Stomach smooth muscle (tissue), 2 donors: Measurements from ENCODE around the gene MYH6.

Source experiments
- H3K27ac ChIP-seq: one replicate; pipeline ENCODE4 v1.7.0; 2013; ENCODE audit warnings: mild to moderate bottlenecking, low read length, inconsistent platforms
- H3K27me3 ChIP-seq, 2 donors: one replicate each; pipeline ENCODE4 v1.7.0; 2013; ENCODE audit warnings: low read length in 2 of 2; ENCODE audit not compliant: insufficient read depth in 2 of 2, control insufficient read depth in 1 of 2
- H3K36me3 ChIP-seq, 2 donors: one replicate each; pipeline ENCODE4 v1.7.0; 2013; ENCODE audit warnings: low read length in 2 of 2; ENCODE audit not compliant: control insufficient read depth in 2 of 2, insufficient read depth in 2 of 2
- H3K4me1 ChIP-seq: one replicate; pipeline ENCODE4 v1.7.0; 2013; ENCODE audit warnings: low read length; ENCODE audit not compliant: control insufficient read depth, insufficient read depth
- H3K4me3 ChIP-seq, 2 donors: one replicate each; pipeline ENCODE4 v1.7.0; 2013; ENCODE audit warnings: low read length in 2 of 2
- H3K9ac ChIP-seq, 2 donors: one replicate each; pipeline ENCODE4 v1.7.0; 2013; ENCODE audit warnings: low read length in 2 of 2, mild to moderate bottlenecking in 1 of 2
- H3K9me3 ChIP-seq, 2 donors: one replicate each; pipeline ENCODE4 v1.7.0; 2013; ENCODE audit warnings: low read length in 2 of 2; ENCODE audit not compliant: control insufficient read depth in 2 of 2
- donor health status: healthy.
- donor health status: Pancreatic carcinoma.

The MYH6 gene

GRCh38 chr14:23361320-23361719 is 46.8 kb downstream of the MYH6 start:
- no peak overlapping the region for H3K4me3 ChIP-seq
- peaks cover 27% of the 10 kb centered on the region for H3K4me1 ChIP-seq
- H3K9me3 ChIP-seq, result no peaks in the 10 kb centered on the region
- H3K27ac ChIP-seq, result peak overlapping the region; percentile 53
- H3K27me3 ChIP-seq, result no peaks in the 10 kb centered on the region
- no peak overlapping the region for H3K9ac ChIP-seq
- H3K36me3 ChIP-seq, result peaks cover 0 to 9% of the 10 kb centered on the region in 2 donors

- Histone ChIP-seq H3K4me1 (peaks cover 22% of the 10 kb centered on the region), H3K36me3 (peaks cover 0 to 9% of the 10 kb centered on the region in 2 donors), H3K9me3 (no peaks in the 10 kb centered on the region), H3K27ac (peak overlapping the region; percentile 53), H3K27me3 (no peaks in the 10 kb centered on the region), H3K4me3 (no peak overlapping the region), H3K9ac (no peak overlapping the region)
These were observed 47.6 kb downstream of the MYH6 start for GRCh38 chr14:23360496-23360895.

- no peak overlapping the region for H3K27ac ChIP-seq
- H3K4me3 ChIP-seq, result no peak overlapping the region
- peaks cover 19% of the 10 kb centered on the region for H3K4me1 ChIP-seq
- no peak overlapping the region for H3K9ac ChIP-seq
- no peaks in the 10 kb centered on the region for H3K9me3 ChIP-seq
- no peaks in the 10 kb centered on the region for H3K27me3 ChIP-seq
- peaks cover 0 to 9% of the 10 kb centered on the region in 2 donors for H3K36me3 ChIP-seq
These were observed 48.2 kb downstream of the MYH6 start for GRCh38 chr14:23359722-23360447.

GRCh38 chr14:23359167-23359626 is 48.9 kb downstream of the MYH6 start:
- H3K9ac ChIP-seq, result no peak overlapping the region
- H3K4me3 ChIP-seq, result no peak overlapping the region
- H3K27me3 ChIP-seq, result no peaks in the 10 kb centered on the region
- peaks cover 16% of the 10 kb centered on the region for H3K4me1 ChIP-seq
- peaks cover 0 to 9% of the 10 kb centered on the region in 2 donors for H3K36me3 ChIP-seq
- H3K9me3 ChIP-seq, result no peaks in the 10 kb centered on the region
- no peak overlapping the region for H3K27ac ChIP-seq

- Histone ChIP-seq H3K36me3 (peaks cover 0 to 9% of the 10 kb centered on the region in 2 donors), H3K4me3 (no peak overlapping the region), H3K27me3 (no peaks in the 10 kb centered on the region), H3K9me3 (no peaks in the 10 kb centered on the region), H3K4me1 (peaks cover 11% of the 10 kb centered on the region), H3K9ac (no peak overlapping the region), H3K27ac (no peak overlapping the region)
These were observed 49.4 kb downstream of the MYH6 start for GRCh38 chr14:23358553-23359166.

- no peaks in the 10 kb centered on the region for H3K27me3 ChIP-seq
- no peaks in the 10 kb centered on the region for H3K9me3 ChIP-seq
- peaks cover 14% of the 10 kb centered on the region for H3K4me1 ChIP-seq
- no peak overlapping the region for H3K4me3 ChIP-seq
- no peak overlapping the region for H3K27ac ChIP-seq
- H3K36me3 ChIP-seq, result peaks cover 0 to 9% of the 10 kb centered on the region in 2 donors
- H3K9ac ChIP-seq, result no peak overlapping the region
These were observed 50.0 kb downstream of the MYH6 start for GRCh38 chr14:23358042-23358441.

- Histone ChIP-seq H3K9ac (no peak overlapping the region), H3K27ac (no peak overlapping the region), H3K36me3 (peaks cover 0 to 9% of the 10 kb centered on the region in 2 donors), H3K9me3 (no peaks in the 10 kb centered on the region), H3K4me1 (peaks cover 19% of the 10 kb centered on the region), H3K4me3 (no peak overlapping the region), H3K27me3 (no peaks in the 10 kb centered on the region)
These were observed 50.8 kb downstream of the MYH6 start for GRCh38 chr14:23357261-23357660.

GRCh38 chr14:23356662-23357061 is 51.4 kb downstream of the MYH6 start:
- no peak overlapping the region for H3K27ac ChIP-seq
- peaks cover 23% of the 10 kb centered on the region for H3K4me1 ChIP-seq
- H3K36me3 ChIP-seq, result peaks cover 0 to 9% of the 10 kb centered on the region in 2 donors
- H3K9me3 ChIP-seq, result no peaks in the 10 kb centered on the region
- H3K9ac ChIP-seq, result no peak overlapping the region
- no peak overlapping the region for H3K4me3 ChIP-seq
- no peaks in the 10 kb centered on the region for H3K27me3 ChIP-seq

- Histone ChIP-seq H3K9me3 (no peaks in the 10 kb centered on the region), H3K4me1 (peaks cover 25% of the 10 kb centered on the region), H3K36me3 (peaks cover 0 to 9% of the 10 kb centered on the region in 2 donors), H3K27me3 (no peaks in the 10 kb centered on the region), H3K27ac (no peak overlapping the region), H3K4me3 (no peak overlapping the region), H3K9ac (no peak overlapping the region)
These were observed 52.1 kb downstream of the MYH6 start for GRCh38 chr14:23355871-23356435.

DNA sequence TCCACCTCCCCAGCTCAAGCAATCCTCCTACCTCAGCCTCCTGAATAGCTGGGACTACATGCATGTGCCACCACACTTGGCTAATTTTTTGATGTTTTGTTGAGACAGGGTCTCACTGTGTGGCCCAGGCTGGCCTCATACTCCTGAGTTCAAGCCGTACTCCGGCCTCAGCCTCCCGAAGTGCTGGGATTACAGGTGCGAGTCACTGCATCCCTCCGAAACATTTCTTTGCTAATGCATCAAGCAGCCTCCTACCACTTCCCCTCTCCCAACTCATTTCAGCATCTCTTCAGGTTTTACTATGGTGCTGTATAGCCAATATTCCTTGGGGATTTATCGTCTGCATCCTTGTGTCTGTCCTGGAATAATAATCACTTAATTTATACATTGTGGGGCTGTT is 53.1 kb downstream of the MYH6 start:
- Histone ChIP-seq H3K4me1 (peaks cover 20% of the 10 kb centered on the region), H3K27me3 (no peaks in the 10 kb centered on the region)

GRCh38 chr14:23353433-23353780 is 54.7 kb downstream of the MYH6 start:
- Histone ChIP-seq H3K27me3 (no peaks in the 10 kb centered on the region), H3K9ac (no peak overlapping the region), H3K27ac (peak overlapping the region; percentile 42)

More for the DNA sequence above, 53.1 kb downstream of the MYH6 start:
- H3K27ac ChIP-seq, result no peak overlapping the region
- no peak overlapping the region for H3K4me3 ChIP-seq
- H3K36me3 ChIP-seq, result peaks cover 0 to 6% of the 10 kb centered on the region in 2 donors
- H3K9ac ChIP-seq, result no peak overlapping the region
- no peaks in the 10 kb centered on the region for H3K9me3 ChIP-seq

More at GRCh38 chr14:23353433-23353780, 54.7 kb downstream of the MYH6 start:
- H3K9me3 ChIP-seq, result no peaks in the 10 kb centered on the region
- H3K4me3 ChIP-seq, result no peak overlapping the region
- peaks cover 19% of the 10 kb centered on the region for H3K4me1 ChIP-seq
- peaks cover 0 to 6% of the 10 kb centered on the region in 2 donors for H3K36me3 ChIP-seq
